Neutrophil (primary cell): Measurements from ENCODE around the gene ZNF836.

Experiments
- H3K27ac ChIP-seq: fragments of 200-600 bp; sonication (generic); 2 replicates; pipeline ENCODE4 v1.5.1; 2016; ENCODE audit warnings: mild to moderate bottlenecking, moderate library complexity
- H3K27me3 ChIP-seq: fragments of 200-600 bp; sonication (generic); 2 replicates; pipeline ENCODE4 v1.6.0; 2016; ENCODE audit warnings: mild to moderate bottlenecking
- H3K36me3 ChIP-seq: fragments of 200-600 bp; sonication (generic); 2 replicates; pipeline ENCODE4 v1.5.1; 2017
- H3K4me1 ChIP-seq, 2 experiments: fragments of 200-600 bp in 1 of 2; sonication (generic) in 1 of 2; 1 replicate in 1 of 2; 2 replicates in 1 of 2; pipeline versions ENCODE4 v1.5.1 to v1.6.1; 2013 to 2016; ENCODE audit warnings: low read depth in 1 of 2, low read length in 1 of 2, mild to moderate bottlenecking in 1 of 2, moderate library complexity in 1 of 2; ENCODE audit not compliant: control insufficient read depth in 1 of 2, insufficient read depth in 1 of 2
- H3K4me3 ChIP-seq, 2 experiments: fragments of 200-600 bp in 1 of 2; sonication (generic) in 1 of 2; 1 replicate in 1 of 2; 2 replicates in 1 of 2; pipeline ENCODE4 v1.5.1; 2013 to 2016; ENCODE audit warnings: low read depth in 1 of 2, low read length in 1 of 2, mild to moderate bottlenecking in 1 of 2, moderate library complexity in 1 of 2
- H3K9me3 ChIP-seq: fragments of 200-600 bp; sonication (generic); 2 replicates; pipeline ENCODE4 v1.5.1; 2016
- CTCF ChIP-seq: fragments of 200-600 bp; sonication (generic); IDR thresholded peaks from 2 replicates; pipeline ENCODE4 v1.5.1; 2016; ENCODE audit warnings: antibody characterized with exemption

Gene ZNF836

GRCh38 chr19:52112624-52113023 lies 58.8 kb downstream of the ZNF836 start:
- peaks cover 13% of the 10 kb centered on the region for H3K36me3 ChIP-seq
- H3K9me3 ChIP-seq: peaks cover 61% of the 10 kb centered on the region
- H3K4me3 ChIP-seq: no peak overlapping the region
- H3K4me1 ChIP-seq: no peaks in the 10 kb centered on the region
- H3K27me3 ChIP-seq: no peaks in the 10 kb centered on the region
- H3K27ac ChIP-seq: no peak overlapping the region
- no peak for TF ChIP-seq CTCF

GRCh38 chr19:52110780-52111179 lies 60.6 kb downstream of the ZNF836 start:
- TF ChIP-seq CTCF: no peak
- Histone ChIP-seq H3K9me3 (peaks cover 54% of the 10 kb centered on the region), H3K4me3 (no peak overlapping the region), H3K27ac (no peak overlapping the region), H3K4me1 (no peaks in the 10 kb centered on the region), H3K36me3 (peaks cover 2% of the 10 kb centered on the region), H3K27me3 (no peaks in the 10 kb centered on the region)
